Fibroblast of mammary gland (primary cell): ENCODE results near the gene KLF15.

ENCODE experiments used
- DNase-seq: peaks from one replicate; pipeline ENCODE4 v3.0.0-alpha.2; 2010; ENCODE audit warnings: low read depth
- H3K4me3 ChIP-seq: 2 replicates; pipeline ENCODE4 v1.5.1; 2011; ENCODE audit warnings: low read depth, mild to moderate bottlenecking, low read length, moderate library complexity; ENCODE audit not compliant: control insufficient read depth
- TF ChIP-seq, protein P1 (sequence below): conservative IDR thresholded peaks from 2 replicates; pipeline ENCODE4 v1.5.1; 2011; ENCODE audit warnings: low read depth, low read length, inconsistent platforms; ENCODE audit not compliant: control insufficient read depth, insufficient read depth

KLF15 gene

GRCh38 chr3:126376444-126376843, 19.2 kb upstream of the KLF15 start:
- no peak overlapping the region for H3K4me3 ChIP-seq
- no peak for DNase-seq
- TF ChIP-seq, protein P1, sequence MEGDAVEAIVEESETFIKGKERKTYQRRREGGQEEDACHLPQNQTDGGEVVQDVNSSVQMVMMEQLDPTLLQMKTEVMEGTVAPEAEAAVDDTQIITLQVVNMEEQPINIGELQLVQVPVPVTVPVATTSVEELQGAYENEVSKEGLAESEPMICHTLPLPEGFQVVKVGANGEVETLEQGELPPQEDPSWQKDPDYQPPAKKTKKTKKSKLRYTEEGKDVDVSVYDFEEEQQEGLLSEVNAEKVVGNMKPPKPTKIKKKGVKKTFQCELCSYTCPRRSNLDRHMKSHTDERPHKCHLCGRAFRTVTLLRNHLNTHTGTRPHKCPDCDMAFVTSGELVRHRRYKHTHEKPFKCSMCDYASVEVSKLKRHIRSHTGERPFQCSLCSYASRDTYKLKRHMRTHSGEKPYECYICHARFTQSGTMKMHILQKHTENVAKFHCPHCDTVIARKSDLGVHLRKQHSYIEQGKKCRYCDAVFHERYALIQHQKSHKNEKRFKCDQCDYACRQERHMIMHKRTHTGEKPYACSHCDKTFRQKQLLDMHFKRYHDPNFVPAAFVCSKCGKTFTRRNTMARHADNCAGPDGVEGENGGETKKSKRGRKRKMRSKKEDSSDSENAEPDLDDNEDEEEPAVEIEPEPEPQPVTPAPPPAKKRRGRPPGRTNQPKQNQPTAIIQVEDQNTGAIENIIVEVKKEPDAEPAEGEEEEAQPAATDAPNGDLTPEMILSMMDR: no peak

DNA sequence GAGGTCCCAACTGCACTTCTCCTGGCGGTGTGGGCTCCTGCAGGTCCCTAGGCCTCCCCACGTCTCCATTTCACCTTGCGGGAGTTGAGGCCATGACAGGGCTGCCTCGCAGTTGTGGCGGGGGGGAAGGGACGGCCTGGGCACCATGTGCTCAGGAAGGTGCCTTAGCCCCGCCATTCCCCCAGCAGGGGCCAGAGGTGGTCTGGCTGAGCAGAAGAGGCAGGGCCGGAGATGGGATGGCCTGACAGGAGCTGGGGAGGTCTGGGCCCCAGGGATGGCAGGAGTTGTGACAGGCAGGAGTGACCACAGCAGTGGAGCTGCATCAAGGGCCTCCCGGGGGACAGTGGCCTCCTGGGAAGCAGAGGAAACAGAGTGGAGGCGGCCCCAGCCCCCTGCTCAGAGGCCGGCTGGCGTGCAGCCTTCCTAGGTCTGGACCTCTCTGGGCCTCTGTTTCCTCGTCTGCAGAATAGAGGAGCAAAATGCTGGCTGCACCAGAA, 18.7 kb upstream of the KLF15 start:
- no peak for DNase-seq
- no peak overlapping the region for H3K4me3 ChIP-seq
- TF ChIP-seq, protein P1: no peak

GRCh38 chr3:126373682-126374601, 16.7 kb upstream of the KLF15 start:
- DNase-seq: peak; percentile 25
- no peak overlapping the region for H3K4me3 ChIP-seq
- TF ChIP-seq, protein P1: no peak

- no peak for DNase-seq
- H3K4me3 ChIP-seq: no peak overlapping the region
- TF ChIP-seq, protein P1: no peak
Measured at GRCh38 chr3:126373146-126373613, 16.0 kb upstream of the KLF15 start.

GRCh38 chr3:126372413-126373145, 15.4 kb upstream of the KLF15 start:
- H3K4me3 ChIP-seq: no peak overlapping the region
- no peak for DNase-seq
- TF ChIP-seq, protein P1: no peak

DNA sequence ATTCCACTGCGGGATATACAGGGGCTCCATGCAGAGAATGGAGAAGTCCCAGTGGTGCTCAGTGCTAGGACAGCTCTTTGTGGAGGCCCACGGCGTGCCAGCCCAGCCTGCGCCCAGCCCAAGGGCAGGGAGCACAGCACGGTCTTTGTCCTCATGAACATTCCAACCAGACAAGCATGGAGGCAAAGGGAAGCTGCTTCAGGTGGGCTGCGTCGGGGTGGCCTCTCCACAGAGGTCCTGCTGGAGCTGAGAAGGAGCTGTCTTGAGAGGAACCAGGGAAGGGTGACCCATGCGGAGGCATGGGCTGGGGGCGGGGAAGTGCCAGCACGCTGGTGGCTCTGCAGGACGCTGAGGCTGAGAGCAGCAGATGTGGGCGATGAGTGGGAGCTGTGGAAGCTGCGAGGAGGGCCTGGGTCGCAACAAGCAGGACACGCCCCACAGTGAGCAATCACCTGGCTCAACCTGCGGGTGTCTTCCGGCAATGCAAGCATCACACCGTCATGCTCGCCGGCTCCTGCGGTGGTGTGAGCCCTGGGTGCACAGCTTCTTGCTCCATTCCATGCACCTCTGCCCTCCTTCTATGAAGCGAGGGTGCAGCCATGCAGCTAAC, 14.0 kb upstream of the KLF15 start:
- DNase-seq: no peak
- TF ChIP-seq, protein P1: no peak
- H3K4me3 ChIP-seq: no peak overlapping the region
